HG02981 (cell line): ENCODE measurements around the gene NAP1L1.

Experiments used
- ATAC-seq: cut with Tn5 transposase; IDR thresholded peaks from one replicate; pipeline ENCODE4 v1.9.1; 2021; ENCODE audit warnings: mild to moderate bottlenecking, moderate library complexity; ENCODE audit not compliant: unreplicated experiment

NAP1L1 gene

GRCh38 chr12:76084863-76085519 is 506 bp upstream of the NAP1L1 start:
- peak; percentile 46 for ATAC-seq

GRCh38 chr12:76083246-76083903 is 1.1 kb downstream of the NAP1L1 start:
- no peak for ATAC-seq

- ATAC-seq, result no peak
Measured at GRCh38 chr12:76081909-76082308, 2.6 kb downstream of the NAP1L1 start.

- ATAC-seq, result no peak
Measured at GRCh38 chr12:76080729-76081415, 3.6 kb downstream of the NAP1L1 start.

GRCh38 chr12:76080017-76080728 is 4.3 kb downstream of the NAP1L1 start:
- no peak for ATAC-seq

- no peak for ATAC-seq
Measured at GRCh38 chr12:76078748-76079147, 5.7 kb downstream of the NAP1L1 start.

GRCh38 chr12:76075448-76075847 is 9.0 kb downstream of the NAP1L1 start:
- ATAC-seq, result no peak

- no peak for ATAC-seq
Measured at GRCh38 chr12:76074701-76075336, 9.7 kb downstream of the NAP1L1 start.

- ATAC-seq, result no peak
Measured at GRCh38 chr12:76073561-76073960, 10.9 kb downstream of the NAP1L1 start.

GRCh38 chr12:76072568-76072967 is 11.9 kb downstream of the NAP1L1 start:
- ATAC-seq, result no peak

- ATAC-seq, result no peak
Measured at GRCh38 chr12:76069339-76069738, 15.1 kb downstream of the NAP1L1 start.

GRCh38 chr12:76065917-76066316 is 18.6 kb downstream of the NAP1L1 start:
- ATAC-seq, result no peak

GRCh38 chr12:76064904-76065303 is 19.6 kb downstream of the NAP1L1 start:
- no peak for ATAC-seq

GRCh38 chr12:76060111-76060510 is 24.4 kb downstream of the NAP1L1 start:
- ATAC-seq, result no peak

GRCh38 chr12:76057326-76057725 is 27.2 kb downstream of the NAP1L1 start:
- ATAC-seq, result no peak

GRCh38 chr12:76055393-76055792 is 29.1 kb downstream of the NAP1L1 start:
- no peak for ATAC-seq

GRCh38 chr12:76049575-76050251 is 34.8 kb downstream of the NAP1L1 start:
- no peak for ATAC-seq

- ATAC-seq, result no peak
Measured at GRCh38 chr12:76047742-76048141, 36.7 kb downstream of the NAP1L1 start.

GRCh38 chr12:76047060-76047459 is 37.4 kb downstream of the NAP1L1 start:
- no peak for ATAC-seq

- no peak for ATAC-seq
Measured at GRCh38 chr12:76043377-76043776, 41.1 kb downstream of the NAP1L1 start.
